Naive thymus-derived CD4-positive, alpha-beta T cell (primary cell): ENCODE results near the gene TYR. TPM values are rescaled to one million over a fixed set of nuclear protein-coding genes. Genes with fewer than 3 reads are reported as not detected.
"Not testable (repeated sequence)": the region's sequence is repeated elsewhere in the genome, so short reads cannot be mapped to it uniquely, and the experiment has no call there.

Experiments used
- ATAC-seq: fragments of 150-1000 bp; cut with Tn5 transposase; 2 replicates; pipeline ENCODE4 v1.10.0; 2021; ENCODE audit warnings: mild to moderate bottlenecking, moderate library complexity
- CTCF ChIA-PET: fragments of 350-600 bp; sonication (Branson Sonifier 250); formaldehyde crosslinking; loops from one replicate; lab custom pipeline; 2021; ENCODE audit warnings: antibody characterized with exemption; lab: Charles Lee
- POLR2A ChIA-PET: fragments of 350-600 bp; sonication (Branson Sonifier 250); formaldehyde crosslinking; loops from one replicate; lab custom pipeline; 2021; ENCODE audit warnings: antibody characterized with exemption, inconsistent platforms; lab: Charles Lee
- DNase-seq, 9 donors: peaks; one replicate each; pipeline versions ENCODE4 v3.0.0 to v3.0.0-alpha.2; 2020 to 2022; ENCODE audit warnings: mixed read lengths in 1 of 9
- H3K27ac ChIP-seq: one replicate; pipeline ENCODE4 v1.7.0; 2013; ENCODE audit warnings: mild to moderate bottlenecking, low read depth, low read length, moderate library complexity
- H3K27me3 ChIP-seq, 2 donors: one replicate each; pipeline ENCODE4 v1.7.0; 2013; ENCODE audit warnings: low read length in 2 of 2, mild to moderate bottlenecking in 2 of 2, moderate library complexity in 2 of 2; ENCODE audit not compliant: control insufficient read depth in 2 of 2, insufficient read depth in 2 of 2
- H3K36me3 ChIP-seq, 3 experiments: 1 replicate in 2 of 3; 2 replicates in 1 of 3; pipeline ENCODE4 v1.7.0; 2013; ENCODE audit warnings: low read length in 3 of 3, mild to moderate bottlenecking in 3 of 3, moderate library complexity in 1 of 3; ENCODE audit not compliant: insufficient read depth in 3 of 3, control insufficient read depth in 2 of 3
- H3K4me1 ChIP-seq, 2 donors: one replicate each; pipeline ENCODE4 v1.7.0; 2013; ENCODE audit warnings: low read length in 2 of 2, mild to moderate bottlenecking in 2 of 2, moderate library complexity in 1 of 2; ENCODE audit not compliant: control insufficient read depth in 2 of 2, insufficient read depth in 2 of 2
- H3K4me3 ChIP-seq: 2 replicates; pipeline ENCODE4 v1.7.0; 2013; ENCODE audit warnings: mild to moderate bottlenecking, low read length
- H3K9me3 ChIP-seq, 3 experiments: 1 replicate in 2 of 3; 2 replicates in 1 of 3; pipeline ENCODE4 v1.7.0; 2013; ENCODE audit warnings: low read length in 3 of 3; ENCODE audit not compliant: control insufficient read depth in 2 of 3
- H3K27ac Mint-ChIP-seq, 9 donors: one replicate each; pipeline ENCODE4 v1.8.0; 2020 to 2022; ENCODE audit warnings: mixed read lengths in 9 of 9, mild to moderate bottlenecking in 8 of 9, moderate library complexity in 5 of 9, inconsistent platforms in 2 of 9
- H3K27me3 Mint-ChIP-seq, 5 donors: one replicate each; pipeline ENCODE4 v1.8.0; 2021 to 2022; ENCODE audit warnings: mixed read lengths in 5 of 5, mild to moderate bottlenecking in 1 of 5
- H3K36me3 Mint-ChIP-seq, 5 donors: one replicate each; pipeline ENCODE4 v1.8.0; 2020 to 2022; ENCODE audit warnings: mixed read lengths in 5 of 5, mild to moderate bottlenecking in 3 of 5, inconsistent platforms in 1 of 5
- H3K4me1 Mint-ChIP-seq, 7 donors: one replicate each; pipeline ENCODE4 v1.8.0; 2020 to 2022; ENCODE audit warnings: mixed read lengths in 7 of 7, mild to moderate bottlenecking in 3 of 7, inconsistent platforms in 1 of 7
- H3K4me3 Mint-ChIP-seq, 10 donors: one replicate each; pipeline ENCODE4 v1.8.0; 2020 to 2022; ENCODE audit warnings: mild to moderate bottlenecking in 10 of 10, mixed read lengths in 10 of 10, moderate library complexity in 6 of 10, inconsistent platforms in 2 of 10
- H3K9me3 Mint-ChIP-seq, 11 donors: one replicate each; pipeline ENCODE4 v1.8.0; 2020 to 2022; ENCODE audit warnings: mixed read lengths in 11 of 11, mild to moderate bottlenecking in 4 of 11, inconsistent platforms in 1 of 11, moderate library complexity in 1 of 11
- intact Hi-C, 2 donors: fragments of 100-400 bp; cut with micrococcal nuclease; formaldehyde crosslinking; loops; one replicate each; pipeline ENCODE4 v1.15.1; 2023
- polyA plus RNA-seq, 2 donors: library from polyadenylated mRNA; unstranded; fragments of 300-500 nt; fragmentation: Illumina TruSeq; gene quantifications; one replicate each; pipeline ENCODE4 v1.2.3, GENCODE V29; 2021
- total RNA-seq, 6 experiments: library from RNA in 5 of 6; stranded (reverse) in 5 of 6; gene quantifications; 1 replicate in 5 of 6; 2 replicates in 1 of 6; pipeline ENCODE4 v1.2.3 and lab custom pipeline; 2021 to 2026

Gene TYR
- total and polyA plus RNA-seq, 7 experiments from 2014 or later = not detected

DNA sequence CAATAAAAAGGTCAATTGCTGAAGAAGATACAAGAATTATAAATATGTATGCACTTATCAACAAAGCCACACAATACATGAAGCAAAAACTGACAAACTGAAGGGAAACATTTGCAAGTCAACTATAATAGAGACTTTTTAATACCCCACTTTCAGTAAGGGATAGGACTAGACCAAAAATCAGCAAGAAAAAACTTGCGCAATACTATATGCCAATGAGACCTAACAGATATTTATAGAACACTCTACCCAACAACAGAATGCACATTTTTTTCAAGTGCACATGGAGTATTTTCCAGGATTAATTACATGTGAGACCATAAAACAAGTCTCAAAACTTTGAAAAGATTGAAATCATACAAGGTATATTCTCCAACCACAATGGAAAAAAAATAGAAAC lies 83.8 kb downstream of the TYR start:
- H3K4me3 ChIP-seq, H3K4me3 Mint-ChIP-seq, POLR2A ChIA-PET, DNase-seq, H3K36me3 Mint-ChIP-seq, ATAC-seq, H3K36me3 ChIP-seq, H3K27ac Mint-ChIP-seq, H3K4me1 ChIP-seq, H3K4me1 Mint-ChIP-seq, H3K27ac ChIP-seq, H3K9me3 Mint-ChIP-seq, H3K9me3 ChIP-seq, H3K27me3 ChIP-seq, CTCF ChIA-PET, intact Hi-C loops: not testable (repeated sequence)
- peaks cover 0 to 10% (median 0%) of the 10 kb centered on the region in 5 donors for H3K27me3 Mint-ChIP-seq

DNA sequence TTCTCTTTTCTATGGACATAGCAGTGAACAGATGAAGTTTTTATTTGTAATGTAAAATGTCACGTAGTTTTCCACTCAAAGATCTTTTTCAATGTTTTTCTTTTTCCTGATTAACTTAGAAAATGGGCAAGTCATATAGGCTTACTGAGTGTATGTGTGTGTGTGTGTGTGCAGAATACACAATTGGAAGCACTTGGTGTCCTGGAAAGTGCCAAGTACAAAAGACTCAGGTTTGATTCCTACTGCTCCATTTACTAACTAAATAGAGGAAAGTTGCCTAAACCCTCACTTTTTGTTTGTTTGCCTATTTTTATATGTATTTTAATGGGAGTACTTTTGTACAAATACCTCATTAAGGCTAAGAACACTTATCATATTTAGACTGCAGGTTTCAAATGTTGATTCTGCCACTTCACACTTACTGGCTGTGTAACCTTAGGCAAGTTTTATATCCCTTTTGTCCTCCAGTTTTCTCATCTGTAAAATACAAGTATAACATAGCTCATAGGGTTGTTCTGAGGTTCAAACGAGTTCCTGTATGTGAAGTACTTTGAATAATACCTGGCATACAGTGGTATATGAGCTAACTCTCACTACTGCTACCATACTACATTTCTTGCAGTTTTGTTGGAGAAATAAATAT lies 90.1 kb downstream of the TYR start:
- Histone ChIP-seq H3K9me3 (no peaks in the 10 kb centered on the region), H3K27me3 (no peaks in the 10 kb centered on the region), H3K4me3 (no peak overlapping the region), H3K4me1 (no peaks in the 10 kb centered on the region), H3K36me3 (no peaks in the 10 kb centered on the region), H3K27ac (no peak overlapping the region)
- H3K27me3 Mint-ChIP-seq = no peaks in the 10 kb centered on the region
- ATAC-seq = no peak
- POLR2A ChIA-PET = no interaction called here
- CTCF ChIA-PET = no interaction called here
- peaks cover 0 to 4% (median 0%) of the 10 kb centered on the region in 11 donors for H3K9me3 Mint-ChIP-seq
- DNase-seq = no peak
- peaks cover 0 to 2% (median 0%) of the 10 kb centered on the region in 7 donors for H3K4me1 Mint-ChIP-seq
- H3K36me3 Mint-ChIP-seq = no peaks in the 10 kb centered on the region
- intact Hi-C loops = no loop called here
- no peak overlapping the region for H3K4me3 Mint-ChIP-seq
- H3K27ac Mint-ChIP-seq = no peak overlapping the region

DNA sequence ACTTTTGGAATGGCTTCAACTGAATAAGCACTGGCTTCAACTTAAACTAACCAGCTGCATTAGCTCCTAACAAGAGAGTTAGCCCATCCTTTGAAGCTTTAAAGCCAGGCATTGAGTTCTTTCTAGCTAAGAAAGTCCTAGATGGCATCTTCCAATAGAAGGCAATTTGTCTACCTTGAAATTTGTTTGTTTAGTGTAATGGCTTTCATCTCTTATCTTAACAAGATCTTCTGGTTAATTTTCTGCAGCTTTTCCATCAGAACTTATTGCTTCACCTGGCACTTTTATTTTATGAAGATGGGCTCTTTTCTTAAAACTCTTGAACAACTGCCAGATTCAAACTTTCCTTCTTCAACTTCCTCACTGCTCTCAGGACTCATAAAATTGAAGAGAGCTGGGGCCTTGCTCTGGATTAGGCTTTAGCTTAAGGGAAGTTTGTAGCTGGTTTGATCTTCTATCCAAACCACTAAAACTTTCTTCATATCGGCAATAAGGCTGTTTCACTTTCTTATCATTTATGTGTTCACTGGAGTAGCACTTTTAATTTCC lies 94.9 kb downstream of the TYR start:
- H3K36me3 Mint-ChIP-seq, H3K36me3 ChIP-seq, ATAC-seq, CTCF ChIA-PET, H3K4me3 Mint-ChIP-seq, POLR2A ChIA-PET, H3K27me3 Mint-ChIP-seq, H3K27me3 ChIP-seq, H3K27ac Mint-ChIP-seq, intact Hi-C loops, H3K9me3 Mint-ChIP-seq, H3K4me1 ChIP-seq, H3K27ac ChIP-seq, H3K9me3 ChIP-seq, H3K4me3 ChIP-seq: not testable (repeated sequence)
- DNase-seq = peak in 1 of 9 donors; percentile 2
- H3K4me1 Mint-ChIP-seq = peaks cover 0 to 24% (median 3%) of the 10 kb centered on the region in 7 donors

DNA sequence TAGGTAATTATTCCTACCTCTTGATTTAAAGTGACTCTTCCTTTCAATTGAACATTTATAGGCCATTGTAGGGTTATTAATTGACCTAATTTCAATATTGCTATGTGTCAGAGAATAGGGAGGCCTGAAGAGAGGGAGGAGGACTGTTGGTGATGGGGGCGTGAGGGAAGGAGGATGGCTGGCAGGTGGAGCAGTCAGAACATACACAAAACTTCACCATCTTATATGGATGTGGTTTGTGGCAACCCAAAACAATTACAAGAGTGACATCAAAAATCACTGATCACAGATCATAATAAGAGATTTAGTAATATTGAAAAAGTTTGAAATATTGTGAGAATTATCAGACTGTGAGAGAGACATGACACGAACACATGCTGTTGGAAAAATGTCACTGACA lies 95.5 kb downstream of the TYR start:
- H3K27ac ChIP-seq, ATAC-seq, CTCF ChIA-PET, H3K27me3 ChIP-seq, H3K9me3 ChIP-seq, H3K36me3 ChIP-seq, POLR2A ChIA-PET, H3K9me3 Mint-ChIP-seq, H3K27me3 Mint-ChIP-seq, H3K36me3 Mint-ChIP-seq, H3K4me3 ChIP-seq, intact Hi-C loops, H3K4me1 ChIP-seq: not testable (repeated sequence)
- Mint-ChIP-seq H3K4me1 (peaks cover 0 to 24% (median 3%) of the 10 kb centered on the region in 7 donors), H3K27ac (peak overlapping the region in 4 of 9 donors; percentile 18 to 48 (median 32)), H3K4me3 (peak overlapping the region in 3 of 10 donors; percentile 6 to 33 (median 10))
- peak in 2 of 9 donors; percentile 3 for DNase-seq

DNA sequence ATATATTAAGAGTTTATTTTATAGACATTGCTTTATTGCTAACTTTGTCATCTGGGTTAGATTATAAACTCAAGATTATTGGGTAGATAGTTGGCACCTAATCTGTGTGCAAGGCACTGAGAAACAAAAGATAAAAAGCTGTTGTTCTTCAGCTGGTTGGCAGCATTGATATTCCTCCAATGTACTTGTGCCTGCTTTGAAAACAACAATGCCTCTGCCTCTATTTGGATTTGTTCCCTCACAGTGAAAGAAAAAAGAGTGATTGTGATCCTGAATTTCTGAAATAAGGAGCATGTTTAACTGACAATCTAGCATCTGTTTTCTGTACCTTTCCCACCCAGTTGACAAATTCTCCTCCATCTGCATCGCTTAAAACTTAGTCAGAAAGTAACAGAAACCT lies 98.3 kb downstream of the TYR start:
- Histone ChIP-seq H3K4me3 (no peak overlapping the region), H3K27ac (no peak overlapping the region), H3K27me3 (no peaks in the 10 kb centered on the region), H3K9me3 (no peaks in the 10 kb centered on the region), H3K36me3 (no peaks in the 10 kb centered on the region), H3K4me1 (no peaks in the 10 kb centered on the region)
- Mint-ChIP-seq H3K4me3 (no peak overlapping the region), H3K27me3 (no peaks in the 10 kb centered on the region), H3K36me3 (peaks cover 0 to 5% (median 0%) of the 10 kb centered on the region in 5 donors), H3K4me1 (peaks cover 0 to 24% (median 3%) of the 10 kb centered on the region in 7 donors), H3K27ac (no peak overlapping the region), H3K9me3 (peaks cover 0 to 5% (median 0%) of the 10 kb centered on the region in 11 donors)
- ATAC-seq = no peak
- intact Hi-C loops = no loop called here
- ChIA-PET CTCF (no interaction called here), POLR2A (no interaction called here)
- no peak for DNase-seq

DNA sequence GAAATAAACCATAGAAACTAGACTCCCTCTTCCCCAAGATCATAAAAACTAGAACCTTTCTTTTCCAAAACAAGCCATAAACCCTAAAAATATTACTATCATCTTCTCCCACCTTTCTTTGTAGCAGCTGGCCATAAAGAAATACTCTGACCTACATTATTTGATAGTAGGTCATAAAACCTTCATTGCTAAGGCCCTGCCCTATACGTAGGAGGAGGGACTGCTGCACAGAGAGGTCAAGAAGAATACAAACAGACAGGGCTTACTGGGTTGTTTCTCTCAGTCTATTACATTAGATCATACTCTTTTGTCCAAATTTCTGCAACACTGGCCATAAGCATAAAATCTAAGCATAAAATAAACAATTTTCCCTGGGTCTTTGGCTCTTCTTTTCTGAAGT lies 101.5 kb downstream of the TYR start:
- no peak overlapping the region for H3K4me3 Mint-ChIP-seq
- ChIA-PET CTCF (interaction anchor here (0.6 kb wide), 1 partner anchor 483 kb away, joined by 3 read pairs; no protein-coding TSS in a partner anchor), POLR2A (no interaction called here)
- DNase-seq (no peak), ATAC-seq (no peak)
- H3K9me3 ChIP-seq = no peaks in the 10 kb centered on the region
- no peak overlapping the region for H3K27ac Mint-ChIP-seq
- H3K36me3 Mint-ChIP-seq = peaks cover 0 to 5% (median 0%) of the 10 kb centered on the region in 5 donors
- intact Hi-C loops = no loop called here
- H3K4me1 ChIP-seq = no peaks in the 10 kb centered on the region
- no peak overlapping the region for H3K4me3 ChIP-seq
- H3K27me3 ChIP-seq = no peaks in the 10 kb centered on the region
- no peaks in the 10 kb centered on the region for H3K36me3 ChIP-seq
- H3K4me1 Mint-ChIP-seq = peaks cover 0 to 14% (median 0%) of the 10 kb centered on the region in 7 donors
- H3K27me3 Mint-ChIP-seq = no peaks in the 10 kb centered on the region
- H3K27ac ChIP-seq = no peak overlapping the region
- H3K9me3 Mint-ChIP-seq = peaks cover 0 to 5% (median 0%) of the 10 kb centered on the region in 11 donors
